Epidermal melanocyte (primary cell): ENCODE data around the gene GGA3.
"Not testable (repeated sequence)": the region's sequence is repeated elsewhere in the genome, so short reads cannot be mapped to it uniquely, and the experiment has no call there.

Experiments used
- DNase-seq: peaks from one replicate; pipeline ENCODE4 v3.0.0; 2011; ENCODE audit warnings: low spot score; ENCODE audit not compliant: insufficient read length

GGA3 gene

DNA sequence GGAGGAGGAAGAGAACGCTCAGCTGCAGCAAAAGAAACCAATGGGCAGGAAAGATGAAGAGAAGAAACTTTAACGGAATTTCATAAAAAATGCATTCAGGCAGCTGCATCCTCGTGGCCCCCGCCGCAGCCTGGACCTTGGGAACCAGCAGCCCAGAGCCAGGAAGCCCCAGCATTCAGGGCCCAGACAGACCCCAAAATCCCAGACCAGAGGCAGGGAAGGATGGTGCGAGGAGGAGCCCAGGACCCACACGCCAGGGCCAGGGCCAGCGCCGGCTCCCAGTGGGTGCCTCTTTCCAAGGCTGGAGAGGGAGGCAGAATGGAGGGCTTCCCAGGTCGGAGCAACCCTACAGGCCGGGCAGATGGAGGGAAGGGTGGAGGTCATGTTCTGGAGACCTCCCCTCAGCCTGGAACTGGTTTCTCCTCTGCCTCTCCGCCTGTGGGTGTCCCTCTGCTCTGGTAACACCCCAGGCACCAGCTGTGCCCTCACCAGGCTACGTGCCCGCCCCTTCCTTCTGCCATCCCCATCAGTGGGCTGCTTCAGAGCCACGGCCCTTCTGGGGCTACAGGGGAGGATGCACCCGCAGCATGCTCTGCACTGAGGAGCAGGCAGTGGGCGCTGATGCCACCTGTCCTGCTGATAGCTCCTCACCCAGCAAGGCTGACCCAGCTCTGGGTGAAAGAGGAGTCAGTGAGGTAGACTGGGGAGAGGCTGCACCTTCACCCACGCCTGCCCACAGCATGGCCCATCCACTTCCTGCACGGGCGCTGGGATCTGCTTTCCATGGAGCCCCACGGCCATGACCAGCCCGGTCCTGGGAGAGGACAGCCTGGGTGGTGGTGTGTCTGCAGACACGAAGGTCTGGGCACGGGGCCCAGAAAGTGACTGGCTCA, 10.8 kb upstream of the GGA3 start:
- DNase-seq, result no peak

- peak; percentile 81 for DNase-seq
These were observed 10.0 kb upstream of the GGA3 start for GRCh38 chr17:75271233-75271954.

DNA sequence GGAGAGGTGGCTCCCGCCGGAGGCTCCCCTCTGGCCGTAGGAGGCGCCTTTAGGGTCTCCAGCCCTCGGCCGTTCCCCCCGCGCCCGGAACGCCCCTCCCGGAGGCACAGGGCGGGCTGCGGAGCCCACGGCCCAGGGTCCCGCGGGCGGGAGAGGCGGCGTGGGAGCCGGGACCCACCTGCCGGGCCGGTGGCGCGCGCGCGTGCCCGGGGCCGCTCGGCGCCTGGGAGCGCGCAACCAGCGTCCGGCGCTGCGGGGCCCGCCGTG, 9.5 kb upstream of the GGA3 start, which contains the start of gene MIF4GD:
Gene MIF4GD (minus strand): TSS at position 266 of the 267 bp plus-strand sequence. CDS start 1,036 bp downstream, outside the sequence.
- DNase-seq, result no peak

GRCh38 chr17:75270218-75270965, 9.0 kb upstream of the GGA3 start:
- peak; percentile 55 for DNase-seq

DNA sequence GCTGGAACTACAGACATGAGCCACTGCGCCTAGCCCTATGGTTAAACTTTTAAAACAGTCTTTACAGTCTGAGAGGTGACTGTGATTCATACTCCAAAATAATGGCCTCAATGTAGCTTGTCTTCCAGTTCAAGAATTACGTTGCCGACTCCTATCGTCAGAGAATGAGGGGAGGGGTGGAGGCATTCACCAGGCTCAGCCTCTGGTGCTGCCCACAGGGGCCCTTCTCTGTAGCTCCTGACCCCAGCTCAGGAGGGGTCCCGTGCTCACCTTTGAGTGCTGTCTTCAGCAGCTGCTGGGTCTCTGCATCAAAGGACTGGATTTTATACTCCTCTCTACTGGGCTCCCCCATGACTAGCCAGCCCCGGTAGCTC, 8.4 kb upstream of the GGA3 start:
- no peak for DNase-seq

DNA sequence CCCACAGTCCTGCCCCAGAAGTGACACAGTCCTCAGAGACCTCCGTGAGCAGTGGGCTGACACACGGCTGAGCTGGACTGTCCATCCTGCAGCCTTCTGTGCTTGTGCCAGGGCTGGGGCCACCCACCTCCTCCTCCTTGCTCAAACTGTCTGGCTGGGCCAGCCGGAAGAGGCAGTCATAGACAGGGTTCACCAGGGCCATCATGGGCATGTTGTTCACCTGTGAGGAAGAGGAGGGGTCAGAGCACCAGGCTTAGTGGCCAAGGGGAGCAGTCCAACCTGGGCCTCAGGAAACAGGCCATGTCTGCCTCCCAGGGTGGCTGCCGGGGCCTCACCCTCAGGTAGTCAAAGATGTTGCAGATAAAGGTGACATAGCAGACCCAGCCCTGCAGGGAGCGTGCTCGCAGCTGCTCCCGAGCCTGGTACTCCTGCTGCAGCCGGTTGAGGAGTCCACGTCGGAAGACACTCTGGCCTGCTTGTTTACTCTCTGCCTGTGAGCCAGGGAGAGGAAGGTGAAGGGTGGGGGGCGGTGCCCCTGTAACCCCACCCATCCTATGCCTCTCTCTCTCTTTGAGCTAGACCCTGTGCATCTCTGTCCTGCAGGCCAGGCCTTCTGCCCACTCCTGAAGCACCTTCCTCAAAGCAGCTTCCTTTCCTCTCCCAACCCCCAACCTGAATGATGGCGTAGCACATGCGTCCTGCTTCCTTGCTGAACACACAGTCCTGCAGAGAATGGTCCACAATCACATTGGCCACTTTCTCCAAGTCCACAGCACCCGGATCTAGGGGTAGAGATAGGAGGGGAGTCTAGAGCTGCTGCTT, 6.2 kb upstream of the GGA3 start:
- no peak for DNase-seq

DNA sequence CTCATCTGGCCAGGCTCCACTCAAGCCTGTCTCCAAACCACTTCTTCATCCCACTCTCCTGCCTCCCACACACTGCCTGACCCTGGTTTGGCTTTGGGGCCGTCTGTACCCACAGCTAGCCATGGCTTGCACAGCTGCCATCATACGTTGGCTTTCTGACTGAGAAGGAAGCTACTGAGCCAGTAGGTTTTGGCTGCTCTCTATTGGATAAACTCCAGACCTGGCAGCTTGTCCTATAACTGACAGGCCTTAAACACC, 5.7 kb upstream of the GGA3 start:
- no peak for DNase-seq

DNA sequence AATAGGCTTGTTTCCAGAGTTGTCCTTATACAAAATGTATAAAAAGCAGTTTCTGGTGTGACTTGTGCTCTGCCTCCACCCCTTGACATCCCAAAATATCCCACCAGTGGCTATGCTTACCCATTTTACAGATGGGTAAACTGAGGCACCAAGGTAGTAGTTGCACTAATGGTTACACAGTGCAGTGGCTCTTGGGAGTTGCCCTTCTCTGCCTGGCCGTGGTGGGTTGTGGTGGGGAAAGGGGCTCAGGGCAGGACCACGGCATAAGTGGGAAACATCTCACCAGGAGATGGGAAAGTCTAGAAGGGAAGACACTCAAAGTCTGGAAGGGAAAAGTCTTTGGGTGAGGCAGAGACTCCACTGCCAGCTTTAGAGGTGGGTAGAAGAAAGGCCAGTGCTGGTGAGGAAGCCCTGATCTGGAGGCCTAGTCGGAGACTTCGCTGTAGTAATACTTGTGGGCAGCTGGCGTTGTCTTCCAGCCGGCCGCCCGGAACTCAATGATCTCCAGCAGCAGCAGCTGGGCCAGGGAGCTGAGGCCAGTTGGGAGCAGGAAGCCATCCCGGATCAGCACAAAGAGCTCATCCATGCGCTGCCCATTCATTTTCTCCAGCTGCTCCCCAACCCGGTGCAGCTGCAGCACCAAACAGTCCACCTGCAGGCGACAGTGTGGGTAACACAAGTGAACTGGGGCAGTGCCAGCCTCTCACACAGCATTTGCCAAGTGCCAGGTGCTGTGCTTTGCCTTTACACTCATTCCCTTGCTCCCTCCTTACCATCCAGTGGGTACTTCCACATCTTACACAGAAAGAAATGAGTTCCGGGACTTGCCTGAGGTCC, 5.1 kb upstream of the GGA3 start:
- DNase-seq, result no peak

DNA sequence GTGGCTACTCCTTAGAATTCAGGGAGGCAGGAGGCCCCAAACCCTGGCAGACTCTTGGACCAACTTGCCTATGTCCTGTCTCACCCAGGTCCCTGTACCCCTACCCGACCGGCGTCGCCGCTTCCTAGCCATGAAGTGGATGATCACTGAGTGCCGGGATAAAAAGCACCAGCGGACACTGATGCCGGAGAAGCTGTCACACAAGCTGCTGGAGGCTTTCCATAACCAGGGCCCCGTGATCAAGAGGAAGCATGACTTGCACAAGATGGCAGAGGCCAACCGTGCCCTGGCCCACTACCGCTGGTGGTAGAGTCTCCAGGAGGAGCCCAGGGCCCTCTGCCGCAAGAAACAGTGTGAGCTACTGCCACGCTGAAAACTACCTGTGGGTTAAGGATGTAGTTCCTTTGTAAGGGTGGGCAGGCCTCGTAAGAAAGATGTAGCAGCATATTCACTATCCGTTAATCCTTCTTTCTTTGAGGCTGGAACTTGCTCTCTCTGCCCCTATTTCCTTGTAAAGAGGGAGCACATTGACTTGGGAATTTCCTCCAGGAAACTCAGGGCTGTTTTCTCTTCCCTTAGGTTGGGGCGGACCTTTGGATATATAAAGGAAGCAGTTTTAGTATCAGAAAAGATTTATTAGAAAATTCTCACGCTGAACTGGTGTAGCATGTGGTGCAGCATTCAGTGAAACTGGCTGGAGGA, 4.4 kb upstream of the GGA3 start:
- DNase-seq, result no peak

DNA sequence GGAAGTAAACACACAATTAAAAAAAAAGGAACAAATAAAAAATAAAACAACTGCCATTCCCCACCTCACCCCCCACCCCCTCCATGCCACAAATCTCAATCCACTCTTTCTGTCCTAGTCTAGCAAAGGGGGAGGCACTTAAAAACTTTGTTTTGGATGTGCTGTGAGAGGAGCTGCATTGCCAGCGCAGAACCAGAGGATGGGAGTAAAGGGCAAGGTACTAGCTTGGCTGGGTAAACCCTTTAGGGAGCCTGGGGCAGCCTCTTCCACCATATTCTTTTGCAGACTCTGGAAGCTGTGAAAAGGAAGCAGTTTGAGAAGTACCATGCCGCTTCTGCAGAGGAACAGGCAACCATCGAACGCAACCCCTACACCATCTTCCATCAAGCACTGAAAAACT, 1.6 kb upstream of the GGA3 start:
- no peak for DNase-seq

GRCh38 chr17:75262112-75262606, 753 bp upstream of the GGA3 start:
- no peak for DNase-seq

GRCh38 chr17:75260641-75261335, 618 bp downstream of the GGA3 start:
- DNase-seq, result no peak

GRCh38 chr17:75257228-75257627, 4.2 kb downstream of the GGA3 start:
- DNase-seq, result not testable (repeated sequence)

DNA sequence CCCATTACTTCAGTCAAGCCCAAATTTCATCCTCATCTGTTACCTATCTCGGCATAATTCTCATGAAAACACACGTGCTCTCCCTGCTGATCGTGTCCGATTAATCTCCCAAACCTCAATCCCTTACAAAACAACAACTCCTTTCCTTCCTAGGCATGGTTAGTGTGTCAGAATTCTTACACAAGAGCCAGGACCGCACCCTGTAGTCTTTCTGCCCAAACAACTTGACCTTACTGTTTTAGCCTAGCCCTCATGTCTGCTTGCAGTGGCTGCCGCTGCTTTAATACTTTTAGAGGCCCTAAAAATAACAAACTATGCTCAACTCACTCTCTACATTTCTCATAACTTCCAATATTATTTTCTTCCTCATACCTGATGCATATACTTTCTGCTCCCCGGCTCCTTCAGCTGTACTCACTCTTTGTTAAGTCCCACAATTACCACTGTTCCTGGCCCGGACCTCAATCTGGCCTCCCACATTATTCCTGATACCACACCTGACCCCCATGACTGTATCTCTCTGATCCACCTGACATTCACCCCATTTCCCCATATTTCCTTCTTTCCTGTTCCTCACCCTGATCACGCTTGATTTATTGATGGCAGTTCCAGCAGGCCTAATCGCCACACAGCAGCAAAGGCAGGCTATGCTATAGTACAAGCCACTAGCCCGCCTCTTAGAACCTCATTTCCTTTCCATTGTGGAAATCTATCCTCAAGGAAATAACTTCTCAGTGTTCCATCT, 5.3 kb downstream of the GGA3 start:
- not testable (repeated sequence) for DNase-seq

DNA sequence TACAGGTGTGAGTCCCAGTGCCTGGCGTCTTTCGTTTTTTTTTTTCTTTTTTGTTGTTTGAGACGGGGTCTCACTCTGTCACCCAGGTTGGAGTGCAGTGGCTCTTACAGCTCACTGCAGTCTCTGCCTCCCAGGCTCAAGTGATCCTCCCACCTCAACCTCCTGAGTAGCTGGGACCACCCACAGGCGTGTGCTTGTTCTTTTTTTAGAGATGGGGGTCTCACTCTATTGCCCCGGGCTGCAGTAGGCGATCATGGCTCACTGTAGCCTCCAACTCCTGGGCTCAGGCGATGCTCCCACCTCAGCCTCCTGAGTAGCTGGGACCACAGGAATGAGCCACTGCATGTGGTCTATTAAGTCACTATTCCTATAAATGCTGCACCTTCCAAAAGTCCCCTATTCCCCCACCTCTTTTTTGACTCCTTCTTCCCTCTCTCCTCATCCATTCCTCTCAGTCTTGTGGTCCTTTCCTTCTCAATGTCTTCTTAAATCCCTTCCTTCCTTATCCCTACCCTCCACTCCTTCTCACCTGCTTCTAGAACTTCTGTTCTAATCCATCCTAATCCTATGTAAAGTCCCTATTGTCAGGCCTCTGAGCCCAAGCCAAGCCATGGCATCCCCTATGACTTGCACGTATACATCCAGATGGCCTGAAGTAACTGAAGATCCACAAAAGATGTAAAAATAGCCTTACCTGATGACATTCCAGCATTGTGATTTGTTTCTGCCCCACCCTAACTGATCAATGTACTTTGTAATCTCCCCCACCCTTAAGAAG, 9.2 kb downstream of the GGA3 start:
- DNase-seq, result no peak

- no peak for DNase-seq
These were observed 11.4 kb downstream of the GGA3 start for GRCh38 chr17:75250009-75250471.

GRCh38 chr17:75249564-75249963, 11.8 kb downstream of the GGA3 start:
- DNase-seq, result no peak

DNA sequence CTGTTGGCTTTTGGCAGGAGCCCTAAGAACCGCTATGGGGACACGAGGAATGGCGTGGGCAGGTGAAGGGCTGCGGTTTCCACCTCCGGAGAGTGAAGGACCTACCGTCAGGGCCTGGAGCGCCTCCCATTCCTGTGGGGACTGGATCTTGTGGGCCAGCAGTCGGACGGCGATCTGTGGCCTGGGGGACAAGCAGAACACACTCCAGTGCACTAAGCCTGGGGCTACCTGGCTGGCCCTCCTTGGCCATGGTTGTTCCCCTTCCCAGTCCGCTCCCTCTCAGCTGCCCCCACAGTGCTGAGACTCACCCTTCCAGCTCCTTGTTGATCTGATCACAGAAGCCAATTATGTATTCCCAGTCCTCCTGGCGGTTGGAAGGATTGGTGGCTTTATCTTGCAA, 15.0 kb downstream of the GGA3 start:
- DNase-seq, result no peak
